Prostate gland (tissue), 2 donors: ENCODE results near the gene A2ML1.
"Not testable (repeated sequence)": the region's sequence is repeated elsewhere in the genome, so short reads cannot be mapped to it uniquely, and the experiment has no call there.

Experiments
- CTCF ChIP-seq, 4 experiments: fragments of 200-600 bp in 2 of 4; fragments of 450-650 bp in 2 of 4; sonication (generic) in 2 of 4; IDR thresholded peaks; 1 replicate in 3 of 4; 2 replicates in 1 of 4; pipeline ENCODE4 v1.5.1; 2016 to 2019; ENCODE audit warnings: antibody characterized with exemption in 4 of 4, mild to moderate bottlenecking in 2 of 4, moderate library complexity in 2 of 4
- POLR2A ChIP-seq: fragments of 450-650 bp; IDR thresholded peaks from one replicate; pipeline ENCODE4 v1.6.1; 2016; ENCODE audit warnings: antibody characterized with exemption, mild to moderate bottlenecking

GRCh38 chr12:8793226-8793625, 29.2 kb upstream of the A2ML1 start:
- TF ChIP-seq POLR2A; CTCF (IDR thresholded peaks at IDR 0.05): not testable (repeated sequence)
